CD8-positive, alpha-beta memory T cell (primary cell): ENCODE results near the gene ADRA2B. TPM values are rescaled to one million over a fixed set of nuclear protein-coding genes. Genes with fewer than 3 reads are reported as not detected.
"Not testable (repeated sequence)": the region's sequence is repeated elsewhere in the genome, so short reads cannot be mapped to it uniquely, and the experiment has no call there.

Source experiments
- CTCF ChIA-PET: fragments of 350-600 bp; sonication (Branson Sonifier 250); formaldehyde crosslinking; loops from one replicate; lab custom pipeline; 2021; ENCODE audit warnings: antibody characterized with exemption; lab: Charles Lee
- POLR2A ChIA-PET: fragments of 350-600 bp; sonication (Branson Sonifier 250); formaldehyde crosslinking; loops from one replicate; lab custom pipeline; 2021; ENCODE audit warnings: antibody characterized with exemption; lab: Charles Lee
- DNase-seq, 5 donors: peaks; one replicate each; pipeline versions ENCODE4 v3.0.0 to v3.0.0-alpha.2; 2020 to 2022; ENCODE audit warnings: mixed read lengths in 1 of 5
- H3K27ac ChIP-seq: one replicate; pipeline ENCODE4 v1.7.0; 2013; ENCODE audit warnings: low read depth, mild to moderate bottlenecking, low read length, moderate library complexity
- H3K27me3 ChIP-seq: 2 replicates; pipeline ENCODE4 v1.7.0; 2013; ENCODE audit warnings: low read length, mild to moderate bottlenecking; ENCODE audit not compliant: insufficient read depth, poor library complexity, severe bottlenecking
- H3K36me3 ChIP-seq: 2 replicates; pipeline ENCODE4 v1.7.0; 2013; ENCODE audit warnings: mild to moderate bottlenecking, low read length, moderate library complexity; ENCODE audit not compliant: insufficient read depth
- H3K4me1 ChIP-seq: 2 replicates; pipeline ENCODE4 v1.7.0; 2013; ENCODE audit warnings: mild to moderate bottlenecking, low read length, moderate library complexity; ENCODE audit not compliant: insufficient read depth
- H3K4me3 ChIP-seq: 2 replicates; pipeline ENCODE4 v1.7.0; 2013; ENCODE audit warnings: mild to moderate bottlenecking, low read length
- H3K9me3 ChIP-seq: 2 replicates; pipeline ENCODE4 v1.7.0; 2013; ENCODE audit warnings: mild to moderate bottlenecking, low read length
- H3K27ac Mint-ChIP-seq, 8 donors: one replicate each; pipeline ENCODE4 v1.8.0; 2020 to 2021; ENCODE audit warnings: mixed read lengths in 8 of 8, mild to moderate bottlenecking in 6 of 8, inconsistent platforms in 3 of 8, moderate library complexity in 3 of 8
- H3K27me3 Mint-ChIP-seq, 2 donors: one replicate each; pipeline ENCODE4 v1.8.0; 2020 to 2021; ENCODE audit warnings: mixed read lengths in 2 of 2, mild to moderate bottlenecking in 1 of 2, moderate library complexity in 1 of 2
- H3K36me3 Mint-ChIP-seq, 3 donors: one replicate each; pipeline ENCODE4 v1.8.0; 2020 to 2021; ENCODE audit warnings: mixed read lengths in 3 of 3, inconsistent platforms in 1 of 3, mild to moderate bottlenecking in 1 of 3
- H3K4me1 Mint-ChIP-seq, 3 donors: one replicate each; pipeline ENCODE4 v1.8.0; 2020 to 2021; ENCODE audit warnings: mixed read lengths in 3 of 3, inconsistent platforms in 1 of 3, mild to moderate bottlenecking in 1 of 3
- H3K4me3 Mint-ChIP-seq, 7 donors: one replicate each; pipeline ENCODE4 v1.8.0; 2020 to 2021; ENCODE audit warnings: mixed read lengths in 7 of 7, mild to moderate bottlenecking in 6 of 7, moderate library complexity in 4 of 7, inconsistent platforms in 2 of 7
- H3K9me3 Mint-ChIP-seq, 5 donors: one replicate each; pipeline ENCODE4 v1.8.0; 2020 to 2022; ENCODE audit warnings: mixed read lengths in 5 of 5, mild to moderate bottlenecking in 3 of 5, moderate library complexity in 2 of 5, inconsistent platforms in 1 of 5
- polyA plus RNA-seq: library from polyadenylated mRNA; unstranded; fragments of 300-500 nt; fragmentation: Illumina TruSeq; gene quantifications from one replicate; pipeline ENCODE4 v1.2.3, GENCODE V29; 2021
- total RNA-seq, 2 experiments: library from RNA; stranded (reverse); gene quantifications; one replicate each; pipeline ENCODE4 v1.2.3, GENCODE V29; 2021

The ADRA2B gene
- under 1 TPM; 0.07 to 0.24 TPM for total RNA-seq
- polyA plus RNA-seq = not detected

- Histone ChIP-seq H3K27me3 (no peaks in the 10 kb centered on the region), H3K27ac (no peak within 1 kb of the TSS), H3K4me1 (peaks cover 7% of the 10 kb centered on the region), H3K36me3 (no peaks in the 10 kb centered on the region), H3K4me3 (peak within 1 kb of the TSS; percentile 29), H3K9me3 (no peaks in the 10 kb centered on the region)
- peak within 1 kb of the TSS; percentile 70 to 89 (median 78) for H3K4me3 Mint-ChIP-seq
- H3K9me3 Mint-ChIP-seq = peaks cover 0 to 2% (median 0%) of the 10 kb centered on the region in 5 donors
- H3K27ac Mint-ChIP-seq = peak within 1 kb of the TSS in 4 of 8 donors; percentile 27 to 75 (median 61)
- no peaks in the 10 kb centered on the region for H3K36me3 Mint-ChIP-seq
- peaks cover 9 to 33% (median 11%) of the 10 kb centered on the region in 3 donors for H3K4me1 Mint-ChIP-seq
- ChIA-PET POLR2A (interaction anchor here (1.0 to 1.2 kb wide), 5 partner anchors 16 to 148 kb away, joined by 3 to 4 read pairs (median 3); partner anchors contain the start of gene STARD7), CTCF (interaction anchor here (0.6 to 3.6 kb wide), 17 partner anchors 9 to 192 kb away, joined by 3 to 29 read pairs (median 7); partner anchors contain the start of genes ANKRD36C and ASTL)
- peak; percentile 63 to 80 (median 74) for DNase-seq
- H3K27me3 Mint-ChIP-seq = peaks cover 17 to 19% of the 10 kb centered on the region in 2 donors
These were observed at the start of gene ADRA2B for GRCh38 chr2:96116424-96116878. ADRA2B (minus strand) TSS chr2:96116571; CDS start chr2:96116149, 422 bp downstream.

DNA sequence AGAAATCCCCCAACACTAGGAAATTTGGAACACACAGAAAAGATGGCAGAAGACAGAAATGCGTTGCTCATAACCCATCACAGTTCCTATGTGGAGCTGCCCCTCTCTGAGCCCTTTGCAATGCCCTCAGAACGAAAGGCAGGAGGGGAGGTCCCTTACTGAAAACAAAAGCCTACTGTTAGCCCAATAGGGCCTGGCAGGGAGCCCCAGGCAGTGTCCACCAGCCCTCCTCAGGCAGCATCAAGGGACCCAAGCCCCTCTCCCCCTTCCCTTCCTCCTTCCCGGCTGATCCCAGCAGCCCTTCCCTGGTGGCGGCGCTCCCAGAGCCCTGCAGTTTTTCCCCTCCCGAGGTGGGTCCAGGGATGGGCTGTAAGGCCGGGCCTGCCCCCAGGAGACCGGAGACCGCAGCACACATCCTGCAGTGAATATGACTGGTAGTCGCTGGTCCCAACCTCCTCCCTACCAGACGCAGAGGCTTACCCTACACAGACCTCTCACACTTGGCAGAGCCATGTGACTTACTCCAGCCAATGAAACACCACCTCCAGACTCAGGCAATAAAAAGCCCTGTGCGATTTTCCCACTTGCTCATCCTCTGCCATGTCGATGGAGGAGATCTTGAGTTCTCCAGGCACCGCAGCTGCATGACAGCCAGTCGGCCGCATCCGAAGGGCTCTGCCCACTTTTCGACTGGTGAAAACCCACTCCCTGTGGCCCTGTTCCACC, 48.3 kb upstream of the ADRA2B start:
- no peaks in the 10 kb centered on the region for H3K36me3 Mint-ChIP-seq
- peak overlapping the region; percentile 80 for H3K27ac ChIP-seq

DNA sequence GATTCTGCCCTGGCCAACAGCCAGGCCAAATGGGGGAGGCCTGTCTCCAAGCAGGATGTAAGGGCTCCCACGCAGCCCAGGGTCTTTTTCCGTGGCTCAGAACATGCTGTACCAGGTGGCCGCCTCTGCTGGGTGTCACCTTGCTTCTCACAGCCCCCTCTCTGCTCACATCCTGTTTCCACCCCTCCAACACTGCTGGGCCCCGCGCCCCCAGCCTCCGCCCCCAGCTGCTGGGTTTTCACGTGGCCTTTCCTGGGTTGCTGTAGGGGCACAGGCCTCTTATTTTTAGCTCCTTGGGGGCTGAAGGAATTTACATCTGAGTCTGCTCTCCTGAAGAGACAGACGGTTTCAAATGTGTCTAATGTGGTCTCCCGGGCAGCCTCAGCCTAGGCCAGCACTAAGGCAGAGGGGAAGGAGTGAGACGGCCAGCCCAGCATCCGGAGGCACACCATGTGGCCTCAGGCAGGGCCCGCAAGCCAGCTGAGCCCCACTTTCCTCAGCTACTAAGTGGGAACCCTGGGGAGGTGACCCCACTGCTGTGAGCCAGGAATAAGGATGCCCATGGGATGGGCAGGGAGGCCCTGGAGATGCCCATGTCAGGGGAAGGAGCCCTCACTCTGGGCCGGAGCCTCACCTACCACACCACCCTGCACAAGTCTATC, 47.5 kb upstream of the ADRA2B start:
- no peaks in the 10 kb centered on the region for H3K36me3 Mint-ChIP-seq
- H3K27ac Mint-ChIP-seq = peak overlapping the region; percentile 88 to 100 (median 92)
- Histone ChIP-seq H3K9me3 (no peaks in the 10 kb centered on the region), H3K27ac (peak overlapping the region; percentile 80), H3K4me1 (peaks cover 62% of the 10 kb centered on the region), H3K27me3 (no peaks in the 10 kb centered on the region), H3K4me3 (peak overlapping the region; percentile 54), H3K36me3 (no peaks in the 10 kb centered on the region)
- H3K4me3 Mint-ChIP-seq = peak overlapping the region; percentile 79 to 94 (median 84)
- H3K9me3 Mint-ChIP-seq = no peaks in the 10 kb centered on the region
- CTCF ChIA-PET = interaction anchor here (0.6 to 3.5 kb wide), 8 partner anchors 8 to 47 kb away, joined by 3 to 33 read pairs (median 8); partner anchors contain the start of genes ASTL and DUSP2
- peaks cover 66 to 82% (median 74%) of the 10 kb centered on the region in 3 donors for H3K4me1 Mint-ChIP-seq
- POLR2A ChIA-PET = interaction anchor here (0.8 to 3.2 kb wide), 6 partner anchors 13 to 172 kb away, joined by 3 to 78 read pairs (median 4); partner anchors contain the start of genes ANKRD36C and DUSP2
- DNase-seq = peak; percentile 58 to 90 (median 83)
- no peaks in the 10 kb centered on the region for H3K27me3 Mint-ChIP-seq

More for the DNA sequence above, 48.3 kb upstream of the ADRA2B start:
- H3K4me1 ChIP-seq = peaks cover 54% of the 10 kb centered on the region
- peak overlapping the region; percentile 88 to 100 (median 92) for H3K27ac Mint-ChIP-seq
- peak overlapping the region; percentile 54 for H3K4me3 ChIP-seq
- DNase-seq = peak; percentile 51 to 85 (median 68)
- no peaks in the 10 kb centered on the region for H3K36me3 ChIP-seq
- peak overlapping the region; percentile 79 to 94 (median 84) for H3K4me3 Mint-ChIP-seq
- CTCF ChIA-PET = interaction anchor here (1.2 to 3.5 kb wide), 6 partner anchors 10 to 46 kb away, joined by 3 to 33 read pairs (median 13); partner anchors contain the start of genes ASTL and DUSP2
- H3K27me3 ChIP-seq = no peaks in the 10 kb centered on the region
- H3K9me3 Mint-ChIP-seq = no peaks in the 10 kb centered on the region
- POLR2A ChIA-PET = interaction anchor here (0.9 to 3.2 kb wide), 5 partner anchors 13 to 173 kb away, joined by 3 to 78 read pairs (median 5); partner anchors contain the start of genes ANKRD36C and DUSP2
- peaks cover 58 to 80% (median 67%) of the 10 kb centered on the region in 3 donors for H3K4me1 Mint-ChIP-seq
- no peaks in the 10 kb centered on the region for H3K9me3 ChIP-seq
- H3K27me3 Mint-ChIP-seq = no peaks in the 10 kb centered on the region

- H3K27me3 Mint-ChIP-seq = no peaks in the 10 kb centered on the region
- H3K9me3 Mint-ChIP-seq = no peaks in the 10 kb centered on the region
- DNase-seq = no peak
- Histone ChIP-seq H3K4me1 (peaks cover 67% of the 10 kb centered on the region), H3K27ac (peak overlapping the region; percentile 80), H3K36me3 (no peaks in the 10 kb centered on the region), H3K27me3 (no peaks in the 10 kb centered on the region), H3K4me3 (peak overlapping the region; percentile 54), H3K9me3 (no peaks in the 10 kb centered on the region)
- CTCF ChIA-PET = interaction anchor here (0.6 to 3.5 kb wide), 8 partner anchors 9 to 46 kb away, joined by 3 to 33 read pairs (median 8); partner anchors contain the start of genes ASTL and DUSP2
- POLR2A ChIA-PET = interaction anchor here (0.8 to 3.2 kb wide), 5 partner anchors 12 to 26 kb away, joined by 3 to 78 read pairs (median 5); partner anchors contain the start of gene DUSP2
- no peaks in the 10 kb centered on the region for H3K36me3 Mint-ChIP-seq
- H3K27ac Mint-ChIP-seq = peak overlapping the region; percentile 88 to 100 (median 92)
- peak overlapping the region; percentile 79 to 94 (median 84) for H3K4me3 Mint-ChIP-seq
- H3K4me1 Mint-ChIP-seq = peaks cover 68 to 85% (median 79%) of the 10 kb centered on the region in 3 donors
These were observed 47.0 kb upstream of the ADRA2B start for GRCh38 chr2:96163415-96163767.

- POLR2A ChIA-PET = interaction anchor here (0.6 to 3.2 kb wide), 2 partner anchors 17 to 46 kb away, joined by 5 to 78 read pairs; partner anchors contain the start of genes DUSP2 and STARD7
- H3K9me3 Mint-ChIP-seq = no peaks in the 10 kb centered on the region
- peaks cover 75 to 85% (median 81%) of the 10 kb centered on the region in 3 donors for H3K4me1 Mint-ChIP-seq
- Histone ChIP-seq H3K4me3 (no peak overlapping the region), H3K4me1 (peaks cover 82% of the 10 kb centered on the region), H3K27me3 (no peaks in the 10 kb centered on the region), H3K36me3 (no peaks in the 10 kb centered on the region), H3K9me3 (no peaks in the 10 kb centered on the region), H3K27ac (peak overlapping the region; percentile 80)
- H3K4me3 Mint-ChIP-seq = peak overlapping the region; percentile 34 to 79 (median 60)
- H3K27me3 Mint-ChIP-seq = no peaks in the 10 kb centered on the region
- no peaks in the 10 kb centered on the region for H3K36me3 Mint-ChIP-seq
- H3K27ac Mint-ChIP-seq = peak overlapping the region; percentile 88 to 100 (median 92)
- CTCF ChIA-PET = interaction anchor here (1.2 to 3.5 kb wide), 3 partner anchors 13 to 23 kb away, joined by 3 to 27 read pairs (median 4); no protein-coding TSS in a partner anchor
- DNase-seq = peak in 1 of 5 donors; percentile 73
These were observed 45.5 kb upstream of the ADRA2B start for GRCh38 chr2:96161898-96162297.

GRCh38 chr2:96160366-96160765, 44.0 kb upstream of the ADRA2B start:
- not testable (repeated sequence) for H3K4me3 ChIP-seq, H3K9me3 Mint-ChIP-seq, H3K9me3 ChIP-seq, DNase-seq, H3K36me3 Mint-ChIP-seq, H3K27ac ChIP-seq, H3K27me3 ChIP-seq, H3K36me3 ChIP-seq, H3K27me3 Mint-ChIP-seq
- POLR2A ChIA-PET = interaction anchor here (1.1 to 4.0 kb wide), 2 partner anchors 13 to 14 kb away, joined by 5 to 25 read pairs; no protein-coding TSS in a partner anchor
- Mint-ChIP-seq H3K4me3 (peak overlapping the region in 1 of 7 donors; percentile 24), H3K4me1 (peaks cover 85 to 96% (median 92%) of the 10 kb centered on the region in 3 donors), H3K27ac (peak overlapping the region; percentile 14 to 99 (median 95))
- CTCF ChIA-PET = interaction anchor here (1.4 to 4.7 kb wide), 2 partner anchors 13 to 14 kb away, joined by 5 to 29 read pairs; no protein-coding TSS in a partner anchor
- H3K4me1 ChIP-seq = peaks cover 93% of the 10 kb centered on the region
